Mammary epithelial cell (primary cell): ENCODE results near the gene ANK3.

Experiments
- CTCF ChIP-seq, 2 donors: IDR thresholded peaks in 1 of 2; conservative IDR thresholded peaks in 1 of 2; 2 replicates each; pipeline ENCODE4 v1.5.1; 2011 to 2012; ENCODE audit warnings: inconsistent platforms in 2 of 2, low read length in 2 of 2, mild to moderate bottlenecking in 2 of 2, control low read depth in 1 of 2, low read depth in 1 of 2; ENCODE audit not compliant: insufficient read depth in 1 of 2; ENCODE audit errors: extremely low read depth in 1 of 2
- EZH2 ChIP-seq: IDR thresholded peaks from 2 replicates; pipeline ENCODE4 v1.6.1; 2012; ENCODE audit warnings: low read length, inconsistent platforms, borderline replicate concordance

- TF ChIP-seq CTCF (conservative IDR thresholded peaks at IDR 0.05 in 1 of 2, IDR thresholded peaks at IDR 0.05 in 1 of 2; ENCODE audit: extremely low read depth in 1 of 2, insufficient read depth in 1 of 2, low read depth in 1 of 2, low read length in 2 of 2) (no peak), EZH2 (no peak)
Measured at GRCh38 chr10:59980356-59980755, 409.3 kb downstream of the ANK3 start.
